Body of pancreas (tissue), 4 donors: ENCODE data around the gene PLPP1.

Experiments used
- POLR2A ChIP-seq, 3 donors: fragments of 450-650 bp; IDR thresholded peaks; one replicate each; pipeline ENCODE4 v1.6.1; 2016; ENCODE audit warnings: antibody characterized with exemption in 3 of 3, mild to moderate bottlenecking in 2 of 3
- TF ChIP-seq, protein P1 (sequence below), 7 experiments: fragments of 450-650 bp in 4 of 7; fragments of 200-600 bp in 3 of 7; sonication (generic) in 3 of 7; IDR thresholded peaks; one replicate each; pipeline ENCODE4 v1.5.1; 2016 to 2019; ENCODE audit warnings: antibody characterized with exemption in 7 of 7

DNA sequence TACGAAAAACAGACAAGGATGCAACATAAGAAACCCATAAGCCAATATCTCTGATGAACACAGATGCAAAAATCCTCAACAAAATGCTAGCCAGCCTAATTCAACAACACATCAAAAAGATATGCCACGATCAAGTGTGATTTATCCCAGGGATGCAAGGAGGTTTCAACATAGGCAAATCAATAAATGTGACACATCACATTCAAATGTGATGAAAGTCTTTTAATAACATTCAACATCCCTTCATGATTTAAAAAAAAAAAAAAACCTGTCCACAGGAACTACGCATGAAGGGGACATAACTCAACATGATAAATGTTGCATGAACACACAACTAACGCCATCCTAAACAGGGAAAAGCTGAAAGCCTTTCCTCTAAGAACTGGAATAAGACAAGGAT lies 102.2 kb downstream of the PLPP1 start:
- TF ChIP-seq, protein P1, sequence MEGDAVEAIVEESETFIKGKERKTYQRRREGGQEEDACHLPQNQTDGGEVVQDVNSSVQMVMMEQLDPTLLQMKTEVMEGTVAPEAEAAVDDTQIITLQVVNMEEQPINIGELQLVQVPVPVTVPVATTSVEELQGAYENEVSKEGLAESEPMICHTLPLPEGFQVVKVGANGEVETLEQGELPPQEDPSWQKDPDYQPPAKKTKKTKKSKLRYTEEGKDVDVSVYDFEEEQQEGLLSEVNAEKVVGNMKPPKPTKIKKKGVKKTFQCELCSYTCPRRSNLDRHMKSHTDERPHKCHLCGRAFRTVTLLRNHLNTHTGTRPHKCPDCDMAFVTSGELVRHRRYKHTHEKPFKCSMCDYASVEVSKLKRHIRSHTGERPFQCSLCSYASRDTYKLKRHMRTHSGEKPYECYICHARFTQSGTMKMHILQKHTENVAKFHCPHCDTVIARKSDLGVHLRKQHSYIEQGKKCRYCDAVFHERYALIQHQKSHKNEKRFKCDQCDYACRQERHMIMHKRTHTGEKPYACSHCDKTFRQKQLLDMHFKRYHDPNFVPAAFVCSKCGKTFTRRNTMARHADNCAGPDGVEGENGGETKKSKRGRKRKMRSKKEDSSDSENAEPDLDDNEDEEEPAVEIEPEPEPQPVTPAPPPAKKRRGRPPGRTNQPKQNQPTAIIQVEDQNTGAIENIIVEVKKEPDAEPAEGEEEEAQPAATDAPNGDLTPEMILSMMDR (IDR thresholded peaks at IDR 0.05) = no peak
- no peak for TF ChIP-seq POLR2A (IDR thresholded peaks at IDR 0.05)
